BJ (cell line): Measurements from ENCODE around the gene CPXM1. TPM values are rescaled to one million over a fixed set of nuclear protein-coding genes. Genes with fewer than 3 reads are reported as not detected.
"Not testable (repeated sequence)": the region's sequence is repeated elsewhere in the genome, so short reads cannot be mapped to it uniquely, and the experiment has no call there.

Experiments used
- CTCF ChIA-PET: fragments of 350-600 bp; formaldehyde crosslinking; extraction: SDS; loops from one replicate; lab custom pipeline; 2021; ENCODE audit warnings: antibody characterized with exemption, inconsistent platforms; lab: Yijun Ruan, JAX
- POLR2A ChIA-PET: fragments of 300-600 bp; sonication (Branson Sonifier 250); formaldehyde crosslinking; extraction: SDS; loops from one replicate; lab custom pipeline; 2021; ENCODE audit warnings: antibody characterized with exemption; lab: Charles Lee
- DNase-seq: peaks from one replicate; pipeline ENCODE4 v3.0.0-alpha.2; 2011; ENCODE audit warnings: low read depth
- H3K27me3 ChIP-seq: 2 replicates; pipeline ENCODE4 v1.6.0; 2011; ENCODE audit warnings: low read length; ENCODE audit not compliant: control insufficient read depth, insufficient read depth
- H3K36me3 ChIP-seq: 2 replicates; pipeline ENCODE4 v1.5.1; 2011; ENCODE audit warnings: low read length; ENCODE audit not compliant: control insufficient read depth, insufficient read depth
- H3K4me3 ChIP-seq: 2 replicates; pipeline ENCODE4 v1.5.1; 2011; ENCODE audit warnings: low read depth, mild to moderate bottlenecking, control low read depth, low read length
- polyA plus RNA-seq: library from polyadenylated mRNA; depleted of rRNA; stranded (reverse); fragments of >200 nt; gene quantifications from 2 replicates; pipeline ENCODE4 v1.2.3, GENCODE V29; 2011
- TF ChIP-seq, protein P1 (sequence below): IDR thresholded peaks from 2 replicates; pipeline ENCODE4 v1.5.1; 2011; ENCODE audit warnings: low read depth, mild to moderate bottlenecking, control low read depth, inconsistent platforms, low read length, moderate library complexity; ENCODE audit not compliant: insufficient read depth

CPXM1 gene
- polyA plus RNA-seq, 1 experiment, result 1.6 TPM

DNA sequence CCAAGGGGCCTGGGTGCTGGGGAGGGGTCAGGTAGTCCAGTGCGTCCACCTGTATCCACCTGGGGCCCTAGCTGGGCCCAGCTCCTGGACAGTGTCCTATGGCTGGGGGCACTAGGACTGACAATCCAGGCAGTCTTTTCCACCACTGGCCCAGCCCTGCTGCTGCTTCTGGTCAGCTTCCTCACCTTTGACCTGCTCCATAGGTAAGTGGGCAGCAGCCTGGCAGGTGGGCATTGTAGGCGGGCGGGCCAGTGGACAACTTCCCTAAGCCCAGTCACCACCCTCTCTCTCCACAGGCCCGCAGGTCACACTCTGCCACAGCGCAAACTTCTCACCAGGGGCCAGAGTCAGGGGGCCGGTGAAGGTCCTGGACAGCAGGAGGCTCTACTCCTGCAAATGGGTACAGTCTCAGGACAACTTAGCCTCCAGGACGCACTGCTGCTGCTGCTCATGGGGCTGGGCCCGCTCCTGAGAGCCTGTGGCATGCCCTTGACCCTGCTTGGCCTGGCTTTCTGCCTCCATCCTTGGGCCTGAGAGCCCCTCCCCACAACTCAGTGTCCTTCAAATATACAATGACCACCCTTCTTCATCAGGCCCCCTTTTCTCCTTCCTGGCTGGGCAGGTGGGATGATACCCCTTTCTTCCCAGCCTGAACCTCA lies 14.9 kb upstream of the CPXM1 start:
- ChIA-PET CTCF (interaction anchor here (0.9 to 1.4 kb wide), 2 partner anchors 36 to 185 kb away, joined by 4 to 8 read pairs; no protein-coding TSS in a partner anchor), POLR2A (no interaction called here)
- no peak for DNase-seq
- Histone ChIP-seq H3K36me3 (no peaks in the 10 kb centered on the region), H3K27me3 (no peaks in the 10 kb centered on the region), H3K4me3 (no peak overlapping the region)
- TF ChIP-seq, protein P1, sequence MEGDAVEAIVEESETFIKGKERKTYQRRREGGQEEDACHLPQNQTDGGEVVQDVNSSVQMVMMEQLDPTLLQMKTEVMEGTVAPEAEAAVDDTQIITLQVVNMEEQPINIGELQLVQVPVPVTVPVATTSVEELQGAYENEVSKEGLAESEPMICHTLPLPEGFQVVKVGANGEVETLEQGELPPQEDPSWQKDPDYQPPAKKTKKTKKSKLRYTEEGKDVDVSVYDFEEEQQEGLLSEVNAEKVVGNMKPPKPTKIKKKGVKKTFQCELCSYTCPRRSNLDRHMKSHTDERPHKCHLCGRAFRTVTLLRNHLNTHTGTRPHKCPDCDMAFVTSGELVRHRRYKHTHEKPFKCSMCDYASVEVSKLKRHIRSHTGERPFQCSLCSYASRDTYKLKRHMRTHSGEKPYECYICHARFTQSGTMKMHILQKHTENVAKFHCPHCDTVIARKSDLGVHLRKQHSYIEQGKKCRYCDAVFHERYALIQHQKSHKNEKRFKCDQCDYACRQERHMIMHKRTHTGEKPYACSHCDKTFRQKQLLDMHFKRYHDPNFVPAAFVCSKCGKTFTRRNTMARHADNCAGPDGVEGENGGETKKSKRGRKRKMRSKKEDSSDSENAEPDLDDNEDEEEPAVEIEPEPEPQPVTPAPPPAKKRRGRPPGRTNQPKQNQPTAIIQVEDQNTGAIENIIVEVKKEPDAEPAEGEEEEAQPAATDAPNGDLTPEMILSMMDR, result no peak

DNA sequence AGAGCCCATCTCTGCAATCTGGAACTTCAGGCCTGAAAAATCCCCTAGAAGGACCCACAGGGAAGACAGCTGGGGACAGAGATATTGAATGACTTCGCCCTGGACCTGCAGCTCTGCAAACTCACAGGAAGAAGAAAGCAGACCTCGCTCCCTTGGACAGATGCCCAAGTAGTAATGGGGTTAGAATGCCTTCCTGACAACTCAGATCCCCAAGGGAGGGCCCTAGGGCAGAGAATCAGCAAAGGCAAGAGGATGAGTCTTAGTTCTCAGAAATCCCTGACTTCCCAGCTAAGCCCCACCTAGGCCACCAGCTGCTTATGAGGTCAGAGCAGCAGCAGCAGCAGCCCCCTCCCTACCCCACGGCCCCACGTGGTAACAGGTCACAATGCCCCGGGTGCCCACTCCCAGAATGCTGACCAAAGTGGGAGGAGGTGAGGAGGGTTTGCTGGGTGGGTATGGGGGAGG lies 14.2 kb upstream of the CPXM1 start, which contains the start of gene C20orf141:
TSS of gene C20orf141 (plus strand) at position 401 of the 465 bp plus-strand sequence. CDS start 198 bp downstream, outside the sequence.
- TF ChIP-seq, protein P1, result no peak
- ChIA-PET CTCF (interaction anchor here (0.9 to 1.4 kb wide), 2 partner anchors 37 to 186 kb away, joined by 4 to 8 read pairs; no protein-coding TSS in a partner anchor), POLR2A (no interaction called here)

DNA sequence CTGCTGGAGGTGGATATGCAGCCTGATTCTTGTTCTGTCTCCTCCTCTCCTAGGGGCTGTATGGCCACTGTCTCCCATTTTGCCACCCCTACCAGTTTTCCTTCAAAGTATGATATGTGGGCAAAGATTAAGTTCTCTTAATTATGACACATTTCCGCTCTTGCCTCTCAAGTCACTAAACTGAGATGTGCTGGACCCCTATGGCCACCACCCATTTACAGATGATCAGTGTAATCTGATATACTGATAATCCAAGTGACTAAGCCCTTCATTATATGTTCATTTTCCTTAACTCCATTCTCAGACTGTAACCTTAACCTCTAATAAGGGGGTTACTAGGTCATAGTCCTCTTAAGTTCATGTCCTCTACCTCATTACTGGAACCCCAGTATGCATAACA lies 13.6 kb upstream of the CPXM1 start:
- no peak overlapping the region for H3K4me3 ChIP-seq
- CTCF ChIA-PET, result interaction anchor here (1.4 kb wide), 1 partner anchor 37 kb away, joined by 8 read pairs; no protein-coding TSS in a partner anchor
- TF ChIP-seq, protein P1, result no peak
- H3K27me3 ChIP-seq, result no peaks in the 10 kb centered on the region
- no peaks in the 10 kb centered on the region for H3K36me3 ChIP-seq
- DNase-seq, result no peak
- POLR2A ChIA-PET, result no interaction called here

More for the DNA sequence above, 14.2 kb upstream of the CPXM1 start, which contains the start of gene C20orf141:
- Histone ChIP-seq H3K4me3 (no peak within 1 kb of the TSS), H3K36me3 (no peaks in the 10 kb centered on the region), H3K27me3 (no peaks in the 10 kb centered on the region)
- peak; percentile 91 for DNase-seq

DNA sequence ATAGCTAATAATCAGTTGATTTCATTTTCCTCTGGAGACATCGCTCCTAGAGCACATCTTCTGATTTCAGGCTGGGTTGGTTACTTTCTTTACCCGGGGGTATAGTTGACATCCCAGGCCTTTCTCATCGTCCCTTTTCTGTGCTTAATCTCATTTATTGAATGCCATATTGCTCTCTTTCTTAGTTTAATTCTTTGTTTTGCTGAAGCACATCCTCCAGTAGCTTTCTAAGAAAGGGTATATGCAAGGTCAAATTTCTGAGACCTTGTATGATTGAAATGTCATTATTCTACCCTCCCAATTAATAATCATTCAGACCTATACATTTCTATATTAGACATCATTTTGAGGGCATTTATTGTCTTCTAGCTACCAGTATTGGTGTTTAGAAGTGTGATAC lies 11.8 kb upstream of the CPXM1 start:
- Histone ChIP-seq H3K27me3 (peaks cover 4% of the 10 kb centered on the region), H3K4me3 (no peak overlapping the region), H3K36me3 (no peaks in the 10 kb centered on the region)
- no peak for DNase-seq
- TF ChIP-seq, protein P1, result no peak
- CTCF ChIA-PET, result no interaction called here
- POLR2A ChIA-PET, result no interaction called here

DNA sequence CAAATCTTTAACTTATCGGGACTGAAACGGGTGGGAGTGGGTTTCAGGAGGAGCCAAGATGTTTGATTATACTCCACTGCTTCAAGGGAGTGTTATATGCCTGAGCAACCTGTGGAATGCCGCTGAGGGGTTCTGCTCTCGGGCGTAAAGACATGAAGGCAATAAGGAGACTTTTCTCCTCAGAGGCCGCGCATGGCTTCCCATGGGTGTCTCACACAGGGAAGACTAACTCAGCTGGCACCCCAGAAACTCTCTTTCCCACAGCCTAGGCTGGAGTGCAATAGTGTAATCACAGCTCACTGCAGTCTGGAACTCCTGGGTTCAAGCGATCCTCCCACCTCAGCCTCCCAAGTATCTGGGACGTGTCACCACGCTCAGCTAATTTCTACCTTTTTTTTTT lies 9.3 kb upstream of the CPXM1 start:
- TF ChIP-seq, protein P1, result no peak
- ChIA-PET CTCF (no interaction called here), POLR2A (interaction anchor here (0.6 kb wide), 1 partner anchor 423 kb away, joined by 8 read pairs; no protein-coding TSS in a partner anchor)
- Histone ChIP-seq H3K27me3 (peaks cover 17% of the 10 kb centered on the region), H3K4me3 (no peak overlapping the region), H3K36me3 (no peaks in the 10 kb centered on the region)
- DNase-seq, result no peak

DNA sequence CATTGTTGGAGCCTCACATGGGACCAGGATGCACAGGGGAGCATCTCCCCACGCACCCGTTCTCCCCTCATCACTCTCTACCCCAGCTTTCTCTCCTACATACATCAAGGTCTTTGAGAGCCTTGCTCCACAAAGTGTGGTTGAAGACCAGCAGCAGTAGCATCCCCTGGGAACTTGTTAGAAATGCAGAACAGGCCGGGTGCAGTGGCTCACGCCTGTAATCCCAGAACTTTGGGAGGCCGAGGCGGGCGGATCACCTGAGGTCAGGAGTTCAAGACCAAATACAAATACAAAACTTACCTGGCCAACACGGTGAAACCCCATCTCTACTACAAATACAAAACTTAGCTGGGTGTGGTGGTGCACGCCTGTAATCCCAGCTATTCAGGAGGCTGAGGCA lies 7.5 kb upstream of the CPXM1 start:
- peaks cover 19% of the 10 kb centered on the region for H3K27me3 ChIP-seq

More for the DNA sequence above, 7.5 kb upstream of the CPXM1 start:
- POLR2A ChIA-PET, H3K36me3 ChIP-seq, H3K4me3 ChIP-seq, DNase-seq: not testable (repeated sequence)
- CTCF ChIA-PET, result interaction anchor here (0.7 kb wide), 1 partner anchor 57 kb away, joined by 3 read pairs; no protein-coding TSS in a partner anchor
